Liver (tissue), 3 donors: ENCODE measurements around the gene ABLIM3.

Experiments used
- CTCF ChIP-seq: fragments of 150-350 bp; IDR thresholded peaks from 2 replicates; pipeline ENCODE4 v1.5.1; 2017; ENCODE audit warnings: improper control_type of control experiment, low read depth, low read length; ENCODE audit not compliant: missing input control
- EGR1 ChIP-seq, 2 donors: IDR thresholded peaks; 2 replicates each; pipeline ENCODE4 v1.6.1; 2016 to 2018; ENCODE audit warnings: antibody characterized with exemption in 2 of 2, low read depth in 2 of 2
- GABPA ChIP-seq, 2 donors: IDR thresholded peaks in 1 of 2; conservative IDR thresholded peaks in 1 of 2; 2 replicates each; pipeline ENCODE4 v1.6.1; 2016; ENCODE audit warnings: antibody characterized with exemption in 2 of 2, mild to moderate bottlenecking in 1 of 2, moderate library complexity in 1 of 2
- JUND ChIP-seq, 2 donors: IDR thresholded peaks; 2 replicates each; pipeline ENCODE4 v1.6.1; 2016; ENCODE audit warnings: antibody characterized with exemption in 2 of 2
- NR2F2 ChIP-seq: IDR thresholded peaks from 2 replicates; pipeline ENCODE4 v1.6.1; 2016; ENCODE audit warnings: antibody characterized with exemption
- RAD21 ChIP-seq, 2 donors: IDR thresholded peaks; 2 replicates each; pipeline ENCODE4 v1.6.1; 2016; ENCODE audit warnings: antibody characterized with exemption in 2 of 2, mild to moderate bottlenecking in 2 of 2
- REST ChIP-seq: IDR thresholded peaks from 2 replicates; pipeline ENCODE4 v1.6.1; 2016; ENCODE audit warnings: antibody characterized with exemption, mild to moderate bottlenecking
- ZBTB33 ChIP-seq: IDR thresholded peaks from 2 replicates; pipeline ENCODE4 v1.6.1; 2016; ENCODE audit warnings: antibody characterized with exemption
- donor health status: healthy.
- donor health status: healthy.

GRCh38 chr5:149257889-149258705 lies 116.8 kb downstream of the ABLIM3 start:
- no peak for TF ChIP-seq JUND (IDR thresholded peaks at IDR 0.05)
- no peak for TF ChIP-seq CTCF
- no peak for TF ChIP-seq GABPA (IDR thresholded peaks at IDR 0.05 in 1 of 2, conservative IDR thresholded peaks at IDR 0.05 in 1 of 2)
- no peak for TF ChIP-seq RAD21 (IDR thresholded peaks at IDR 0.05)
- no peak for TF ChIP-seq EGR1 (IDR thresholded peaks at IDR 0.05; ENCODE audit: low read depth in 2 of 2)
- TF ChIP-seq ZBTB33 = no peak
- TF ChIP-seq REST = no peak
- TF ChIP-seq NR2F2 = no peak
